Osteocyte (in vitro differentiated cells): ENCODE data around the gene TP63. TPM values are rescaled to one million over a fixed set of nuclear protein-coding genes. Genes with fewer than 3 reads are reported as not detected.

Source experiments
- DNase-seq: peaks from one replicate; pipeline ENCODE4 v3.0.0; 2021; ENCODE audit warnings: mixed read lengths; ENCODE audit not compliant: unreplicated experiment; ENCODE audit errors: extremely low spot score
- H3K27ac Mint-ChIP-seq: one replicate; pipeline ENCODE4 v1.8.0; 2021; ENCODE audit warnings: mild to moderate bottlenecking, mixed read lengths; ENCODE audit not compliant: unreplicated experiment
- H3K27me3 Mint-ChIP-seq: one replicate; pipeline ENCODE4 v1.8.0; 2021; ENCODE audit warnings: mixed read lengths; ENCODE audit not compliant: unreplicated experiment
- H3K36me3 Mint-ChIP-seq: one replicate; pipeline ENCODE4 v1.8.0; 2021; ENCODE audit warnings: mixed read lengths; ENCODE audit not compliant: unreplicated experiment
- H3K4me1 Mint-ChIP-seq: one replicate; pipeline ENCODE4 v1.8.0; 2021; ENCODE audit warnings: mixed read lengths; ENCODE audit not compliant: unreplicated experiment
- H3K4me3 Mint-ChIP-seq: one replicate; pipeline ENCODE4 v1.8.0; 2021; ENCODE audit warnings: mild to moderate bottlenecking, moderate library complexity, mixed read lengths; ENCODE audit not compliant: unreplicated experiment
- H3K9me3 Mint-ChIP-seq: one replicate; pipeline ENCODE4 v1.8.0; 2021; ENCODE audit warnings: mixed read lengths; ENCODE audit not compliant: unreplicated experiment
- CTCF ChIP-seq: fragments of 200-600 bp; sonication (generic); IDR thresholded peaks from 2 replicates; pipeline ENCODE4 v1.5.0; 2021; ENCODE audit warnings: antibody characterized with exemption, mild to moderate bottlenecking, moderate library complexity
- total RNA-seq: library from RNA; stranded (reverse); gene quantifications from 2 replicates; pipeline ENCODE4 v1.2.1, GENCODE V29; 2021

TP63 gene
- total RNA-seq, 1 donor from 2014 or later: 0.16 TPM

GRCh38 chr3:189812806-189813465, 181.7 kb downstream of the TP63 start:
- H3K36me3 Mint-ChIP-seq: no peaks in the 10 kb centered on the region
- no peak overlapping the region for H3K27ac Mint-ChIP-seq
- no peaks in the 10 kb centered on the region for H3K9me3 Mint-ChIP-seq
- no peak for DNase-seq
- no peak for TF ChIP-seq CTCF
- H3K4me1 Mint-ChIP-seq: peaks cover 6% of the 10 kb centered on the region
- H3K4me3 Mint-ChIP-seq: no peak overlapping the region
- H3K27me3 Mint-ChIP-seq: no peaks in the 10 kb centered on the region

- H3K4me3 Mint-ChIP-seq: no peak overlapping the region
- peaks cover 6% of the 10 kb centered on the region for H3K4me1 Mint-ChIP-seq
- H3K27me3 Mint-ChIP-seq: no peaks in the 10 kb centered on the region
- H3K9me3 Mint-ChIP-seq: no peaks in the 10 kb centered on the region
- no peak for TF ChIP-seq CTCF
- H3K27ac Mint-ChIP-seq: no peak overlapping the region
- no peaks in the 10 kb centered on the region for H3K36me3 Mint-ChIP-seq
- DNase-seq: no peak
Measured at GRCh38 chr3:189813647-189814240, 182.6 kb downstream of the TP63 start.

GRCh38 chr3:189820365-189820720, 189.2 kb downstream of the TP63 start:
- Mint-ChIP-seq H3K27ac (no peak overlapping the region), H3K27me3 (no peaks in the 10 kb centered on the region), H3K9me3 (no peaks in the 10 kb centered on the region), H3K36me3 (no peaks in the 10 kb centered on the region), H3K4me3 (no peak overlapping the region), H3K4me1 (peaks cover 6% of the 10 kb centered on the region)
- no peak for DNase-seq
- no peak for TF ChIP-seq CTCF

GRCh38 chr3:189821262-189821661, 190.1 kb downstream of the TP63 start:
- Mint-ChIP-seq H3K27ac (no peak overlapping the region), H3K36me3 (no peaks in the 10 kb centered on the region), H3K27me3 (no peaks in the 10 kb centered on the region), H3K4me1 (peaks cover 6% of the 10 kb centered on the region), H3K4me3 (no peak overlapping the region), H3K9me3 (no peaks in the 10 kb centered on the region)
- TF ChIP-seq CTCF: no peak
- no peak for DNase-seq

- H3K27ac Mint-ChIP-seq: no peak overlapping the region
- no peak for TF ChIP-seq CTCF
Measured at GRCh38 chr3:189822726-189823125, 191.5 kb downstream of the TP63 start.

More at GRCh38 chr3:189822726-189823125, 191.5 kb downstream of the TP63 start:
- H3K36me3 Mint-ChIP-seq: no peaks in the 10 kb centered on the region
- peaks cover 6% of the 10 kb centered on the region for H3K4me1 Mint-ChIP-seq
- H3K4me3 Mint-ChIP-seq: no peak overlapping the region
- no peak for DNase-seq
- no peaks in the 10 kb centered on the region for H3K9me3 Mint-ChIP-seq
- no peaks in the 10 kb centered on the region for H3K27me3 Mint-ChIP-seq
